CD4-positive, alpha-beta T cell treated with Interleukin-15 for 4 hours (primary cell): ENCODE results near the gene TSC1.
"Not testable (repeated sequence)": the region's sequence is repeated elsewhere in the genome, so short reads cannot be mapped to it uniquely, and the experiment has no call there.

Experiments
- DNase-seq: peaks from one replicate; pipeline ENCODE4 v3.0.0-alpha.2; 2020; ENCODE audit warnings: low spot score

TSC1 gene

GRCh38 chr9:132944294-132945185 lies at the start of gene TSC1:
TSS of gene TSC1 (minus strand) at chr9:132944616. CDS start at chr9:132928872, 15,744 bp downstream.
- peak; percentile 98 for DNase-seq

DNA sequence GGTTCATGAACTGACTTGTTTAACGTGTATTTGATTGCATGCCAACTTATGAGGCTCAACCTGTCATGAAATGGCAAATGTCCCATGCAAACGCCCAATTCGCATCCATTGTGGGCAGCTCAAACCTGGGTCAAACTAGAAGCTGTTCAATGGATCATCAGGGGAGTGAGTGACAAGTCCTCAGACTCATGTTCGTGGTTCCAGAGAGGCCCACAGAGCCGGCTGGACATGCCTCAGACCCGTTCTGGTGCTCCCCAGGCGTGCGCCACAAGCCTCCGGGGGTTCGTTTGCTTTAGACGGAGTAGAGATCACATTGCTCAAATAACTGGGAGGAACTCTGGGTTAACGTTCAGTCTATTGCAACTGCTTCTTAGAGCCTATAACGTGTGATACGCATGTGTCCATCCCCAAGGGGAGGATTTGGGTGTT lies 49.1 kb upstream of the TSC1 start:
- DNase-seq = no peak

GRCh38 chr9:132991351-132992300 lies 47.2 kb upstream of the TSC1 start:
- no peak for DNase-seq

GRCh38 chr9:132990781-132991180 lies 46.4 kb upstream of the TSC1 start:
- DNase-seq = no peak

DNA sequence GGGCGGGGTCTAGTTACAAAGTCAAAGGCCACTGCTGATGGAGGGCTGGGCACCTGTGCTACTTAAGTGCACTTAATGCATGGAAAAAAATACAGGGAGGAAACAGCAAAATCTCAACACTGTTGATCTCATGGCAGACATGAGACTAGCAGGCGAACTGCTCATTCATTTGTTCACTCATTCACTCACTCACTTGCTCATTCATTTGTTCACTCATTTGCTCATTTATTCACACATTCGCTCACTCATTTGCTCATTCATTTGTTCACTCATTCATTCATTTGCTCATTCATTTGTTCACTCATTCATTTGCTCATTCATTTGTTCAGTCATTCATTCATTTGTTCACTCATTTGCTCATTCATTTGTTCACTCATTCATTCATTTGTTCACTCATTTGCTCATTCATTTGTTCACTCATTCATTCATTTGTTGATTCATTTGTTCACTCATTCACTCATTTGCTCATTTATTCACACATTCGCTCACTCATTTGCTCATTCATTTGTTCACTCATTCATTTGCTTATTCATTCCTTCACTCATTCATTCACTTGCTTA lies 45.7 kb upstream of the TSC1 start:
- DNase-seq = not testable (repeated sequence)

DNA sequence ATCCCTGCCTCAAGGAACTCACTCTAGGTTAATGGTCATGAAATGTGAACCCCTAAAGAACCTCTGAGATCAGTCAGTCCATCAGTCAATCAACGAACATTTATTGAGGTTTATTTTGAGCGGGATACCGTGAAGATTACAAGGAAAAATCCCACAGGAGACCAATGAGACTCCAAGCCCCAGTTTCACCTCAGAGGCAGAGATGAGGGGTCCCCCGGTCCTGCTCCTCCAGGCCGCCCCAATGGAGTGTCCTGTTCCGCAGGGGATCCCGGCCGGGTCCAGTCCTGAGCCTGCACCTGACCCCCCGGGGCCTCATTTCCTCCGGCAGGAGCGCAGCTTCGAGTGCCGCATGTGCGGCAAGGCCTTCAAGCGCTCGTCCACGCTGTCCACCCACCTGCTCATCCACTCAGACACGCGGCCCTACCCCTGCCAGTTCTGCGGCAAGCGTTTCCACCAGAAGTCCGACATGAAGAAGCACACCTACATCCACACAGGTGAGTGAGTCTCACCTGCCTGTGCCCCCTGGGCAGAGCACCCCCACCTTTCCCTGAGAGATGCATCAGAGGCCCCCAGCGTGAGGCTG lies 45.1 kb upstream of the TSC1 start:
- no peak for DNase-seq

GRCh38 chr9:132989014-132989310 lies 44.5 kb upstream of the TSC1 start:
- DNase-seq = no peak

GRCh38 chr9:132988244-132989013 lies 44.0 kb upstream of the TSC1 start:
- no peak for DNase-seq

DNA sequence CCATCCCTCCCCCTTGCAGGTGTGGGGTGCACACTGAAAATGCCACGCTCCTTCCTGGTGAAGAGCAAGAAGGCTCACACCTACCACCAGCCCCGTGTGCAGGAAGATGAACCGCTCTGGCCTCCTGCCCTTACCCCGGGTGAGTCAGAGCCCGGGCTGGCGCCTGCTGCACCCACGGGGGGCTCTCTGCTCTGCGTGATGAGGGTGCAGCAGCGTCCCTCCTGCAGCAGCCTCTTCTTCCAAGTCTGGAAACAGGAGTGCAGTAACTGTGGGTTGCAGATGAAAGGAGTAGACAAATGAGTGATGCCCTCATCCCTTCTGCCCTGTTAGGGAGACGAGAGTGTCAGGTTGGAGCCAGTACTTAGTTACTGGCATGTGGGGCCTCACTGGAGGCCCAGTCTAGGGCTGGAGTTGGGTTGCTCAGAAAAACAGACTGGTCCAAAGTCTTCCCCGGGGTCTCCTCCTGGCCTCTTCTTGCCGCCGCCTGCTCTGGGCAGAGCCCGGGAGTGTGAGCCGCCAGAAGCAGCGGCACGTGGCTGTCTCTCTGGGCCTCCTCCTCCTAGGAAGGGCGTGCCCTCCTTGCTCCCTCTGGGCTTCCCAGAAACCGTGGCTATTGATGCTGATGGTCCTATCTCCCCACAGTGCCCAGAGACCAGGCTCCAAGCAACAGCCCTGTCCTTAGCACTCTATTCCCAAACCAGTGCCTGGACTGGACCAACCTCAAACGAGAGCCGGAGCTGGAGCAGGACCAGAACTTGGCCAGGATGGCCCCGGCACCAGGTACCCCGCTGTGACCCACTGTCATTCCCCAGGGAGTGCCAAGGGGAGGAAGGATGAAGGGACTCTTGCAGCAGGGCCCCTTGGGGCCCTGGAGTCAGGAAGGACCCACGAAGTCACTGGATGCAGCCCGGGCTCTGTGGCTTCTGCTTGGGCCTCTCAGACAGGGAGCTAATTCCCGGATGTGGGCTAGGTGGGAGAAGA lies 42.5 kb upstream of the TSC1 start:
- DNase-seq = no peak

DNA sequence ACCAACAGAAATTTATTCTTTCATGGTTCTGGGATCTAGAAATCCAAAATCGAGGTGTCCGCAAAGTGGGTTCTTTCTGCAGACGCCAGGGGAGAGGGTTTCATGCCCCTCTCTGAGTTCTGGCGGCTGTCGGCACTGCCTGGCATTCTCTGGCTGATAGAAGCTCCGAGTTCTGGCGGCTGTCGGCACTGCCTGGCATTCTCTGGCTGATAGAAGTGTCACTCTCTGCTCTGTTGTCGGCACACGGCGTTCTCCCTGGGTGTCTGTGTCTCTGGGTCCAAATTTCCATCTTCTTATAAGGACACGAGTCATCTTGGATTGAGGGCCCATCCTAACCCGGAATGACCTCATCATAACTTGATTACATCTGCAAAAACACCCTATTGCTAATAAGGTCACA lies 41.7 kb upstream of the TSC1 start:
- DNase-seq = no peak

DNA sequence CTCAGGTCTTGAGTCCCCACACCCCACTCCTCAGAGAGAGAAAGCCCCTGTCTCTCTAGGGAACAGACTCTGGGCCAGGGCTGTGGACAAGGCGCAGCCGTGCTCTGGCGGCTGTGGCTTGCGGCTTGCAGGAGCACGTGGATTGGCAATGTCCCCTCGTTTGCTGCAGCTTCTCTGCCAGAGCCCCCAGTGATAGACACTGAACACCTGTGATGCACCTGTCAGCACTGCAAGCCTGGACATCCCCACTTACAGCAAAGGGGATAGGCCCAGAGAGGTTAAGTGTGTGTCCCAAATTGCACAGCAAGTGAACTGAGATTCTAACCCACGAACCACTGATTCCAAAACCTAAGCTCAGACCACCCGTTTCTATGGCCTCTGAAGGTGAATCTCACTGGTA lies 41.1 kb upstream of the TSC1 start:
- no peak for DNase-seq

DNA sequence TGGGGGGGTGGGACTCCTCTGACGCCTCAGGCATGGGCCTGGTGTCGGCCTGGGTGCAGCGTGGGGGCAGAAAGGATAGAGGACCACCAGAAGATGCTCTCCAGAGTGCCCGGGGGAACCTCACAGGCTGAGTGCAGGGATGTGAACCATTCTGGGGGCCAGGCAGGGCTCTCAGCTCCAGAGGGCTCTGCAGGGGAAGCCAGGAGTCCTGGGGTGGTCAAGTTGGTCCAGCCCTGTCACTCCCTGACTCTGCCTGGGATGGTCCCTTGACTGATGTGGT lies 40.6 kb upstream of the TSC1 start:
- DNase-seq = no peak

DNA sequence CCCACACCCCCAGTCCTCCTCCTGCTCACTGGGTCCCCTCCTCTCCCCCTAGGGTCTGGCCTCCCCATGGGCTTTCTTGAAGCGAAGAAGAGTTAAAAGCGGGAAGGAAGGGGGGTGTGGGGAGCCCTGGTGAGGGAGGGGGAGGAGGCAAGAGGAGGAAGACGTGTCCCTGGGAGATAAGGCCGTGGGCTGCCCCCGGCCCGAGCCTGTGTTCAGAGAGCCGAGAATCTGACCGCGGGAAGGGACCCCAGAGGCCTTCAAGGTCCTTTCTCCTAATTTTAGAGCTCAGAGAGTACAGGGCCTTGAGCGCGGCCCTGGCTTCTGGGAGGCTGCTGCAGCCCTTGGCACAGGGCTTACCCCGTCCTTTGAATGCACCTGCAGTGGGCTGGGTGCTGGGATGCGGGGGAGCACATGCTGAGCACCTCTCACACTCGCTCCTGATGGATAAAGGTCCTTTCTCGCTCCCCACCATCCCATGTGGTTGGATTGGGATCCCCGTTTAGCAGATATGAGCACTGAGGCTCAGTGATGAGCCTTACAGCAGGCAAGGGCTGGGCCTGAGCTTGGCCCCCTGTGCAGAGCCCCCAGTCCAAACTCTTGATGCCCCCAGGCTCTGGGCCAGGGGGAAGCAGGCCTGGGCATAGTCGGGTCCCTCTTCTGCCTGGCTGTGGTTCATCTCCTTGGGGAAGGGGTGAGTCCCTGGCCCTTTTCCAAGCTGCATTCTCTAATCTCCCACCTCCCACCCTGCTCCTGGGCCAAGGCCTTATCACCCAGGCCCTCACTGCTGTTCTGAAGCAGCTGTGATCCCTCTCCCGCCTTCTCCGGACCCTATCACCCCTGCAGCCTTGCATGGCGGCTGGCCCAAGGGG lies 40.0 kb upstream of the TSC1 start:
- no peak for DNase-seq

- DNase-seq = no peak
These were observed 39.2 kb upstream of the TSC1 start for GRCh38 chr9:132983491-132984201.

- DNase-seq = no peak
These were observed 38.0 kb upstream of the TSC1 start for GRCh38 chr9:132982458-132982857.

GRCh38 chr9:132980157-132980556 lies 35.7 kb upstream of the TSC1 start:
- no peak for DNase-seq

- DNase-seq = no peak
These were observed 34.2 kb upstream of the TSC1 start, which contains the start of gene GFI1B for GRCh38 chr9:132978451-132979131. TSS of gene GFI1B (plus strand) at chr9:132978694. CDS start at chr9:132986679, 7,985 bp downstream.

- DNase-seq = no peak
These were observed 33.7 kb upstream of the TSC1 start for GRCh38 chr9:132978112-132978450.
